ENCODE measurements around the gene TGM6.
A peak's percentile ranks its signal among the peaks of the same experiment; 100 is the strongest.

Gene TGM6

GRCh38 chr20:2459981-2460751, 79.5 kb downstream of the TGM6 start:
- DNase-seq: no peak

- no peak for DNase-seq
Observed at GRCh38 chr20:2460752-2461424, 80.2 kb downstream of the TGM6 start.

GRCh38 chr20:2462484-2462883, 81.8 kb downstream of the TGM6 start:
- no peak for DNase-seq

- DNase-seq: no peak
Observed at GRCh38 chr20:2463616-2464365, 83.1 kb downstream of the TGM6 start.

- no peak for DNase-seq
Observed at GRCh38 chr20:2465100-2465499, 84.4 kb downstream of the TGM6 start.

- DNase-seq: no peak
Observed at GRCh38 chr20:2467412-2467811, 86.7 kb downstream of the TGM6 start.

GRCh38 chr20:2468581-2469407, 88.1 kb downstream of the TGM6 start:
- DNase-seq: no peak

GRCh38 chr20:2469991-2470422, 89.3 kb downstream of the TGM6 start:
- DNase-seq: peak in 1 of 2 donors; percentile 46

- DNase-seq: peak; percentile 97 to 99
Observed at GRCh38 chr20:2470423-2471193, 89.9 kb downstream of the TGM6 start, which contains the start of gene SNRPB. SNRPB (minus strand) TSS chr20:2470789; CDS start chr20:2470690, 99 bp downstream.

GRCh38 chr20:2473516-2473915, 92.8 kb downstream of the TGM6 start:
- DNase-seq: no peak

- no peak for DNase-seq
Observed at GRCh38 chr20:2475850-2476741, 95.4 kb downstream of the TGM6 start.

GRCh38 chr20:2476742-2477615, 96.3 kb downstream of the TGM6 start:
- no peak for DNase-seq

GRCh38 chr20:2480381-2480780, 99.7 kb downstream of the TGM6 start:
- no peak for DNase-seq
